ENCODE data around the gene EMC1.

The EMC1 gene

DNA sequence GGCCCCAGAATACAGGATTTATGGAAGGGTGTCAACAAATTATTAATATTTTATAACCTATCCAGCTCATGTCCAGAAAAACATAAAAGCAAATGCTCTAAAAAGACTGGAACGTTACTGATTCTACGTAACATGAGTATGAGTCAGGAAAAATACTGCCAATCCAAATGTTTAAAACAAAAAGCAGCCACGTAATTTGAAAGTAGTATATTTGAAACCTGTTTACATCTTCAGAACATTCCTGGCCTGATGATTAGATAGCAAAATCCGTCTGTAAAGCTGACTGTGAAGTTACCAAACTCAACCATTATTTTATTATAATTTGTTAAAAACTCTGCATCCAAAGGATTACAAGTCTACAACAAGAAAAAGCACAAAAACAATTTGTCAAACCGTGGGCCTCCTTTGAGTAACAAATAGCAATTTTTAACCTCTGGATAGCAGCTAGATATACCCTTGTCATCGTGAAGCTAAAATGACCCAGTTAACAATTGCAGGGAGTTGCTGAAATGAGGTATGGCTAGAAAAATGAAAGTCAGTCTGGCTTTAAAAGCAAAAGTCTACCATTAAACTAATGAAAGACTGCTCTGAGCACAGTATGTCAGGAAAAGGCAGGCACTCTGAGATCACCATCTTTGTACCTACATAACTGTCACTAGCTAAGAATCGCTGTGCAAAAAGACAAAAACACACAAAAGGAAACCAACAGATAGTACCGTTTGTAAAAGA, 42.5 kb downstream of the EMC1 start:
- H3K4me3 ChIP-seq (ENCODE audit: low read depth, low read length) = peak overlapping the region; percentile 88
- no peak for TF ChIP-seq CTCF (IDR thresholded peaks at IDR 0.05; ENCODE audit: borderline replicate concordance, insufficient read depth, low read depth, low read length)

- TF ChIP-seq CTCF (IDR thresholded peaks at IDR 0.05; ENCODE audit: borderline replicate concordance, insufficient read depth, low read depth, low read length) = no peak
Measured at GRCh38 chr1:19206947-19207346, 44.4 kb downstream of the EMC1 start.

DNA sequence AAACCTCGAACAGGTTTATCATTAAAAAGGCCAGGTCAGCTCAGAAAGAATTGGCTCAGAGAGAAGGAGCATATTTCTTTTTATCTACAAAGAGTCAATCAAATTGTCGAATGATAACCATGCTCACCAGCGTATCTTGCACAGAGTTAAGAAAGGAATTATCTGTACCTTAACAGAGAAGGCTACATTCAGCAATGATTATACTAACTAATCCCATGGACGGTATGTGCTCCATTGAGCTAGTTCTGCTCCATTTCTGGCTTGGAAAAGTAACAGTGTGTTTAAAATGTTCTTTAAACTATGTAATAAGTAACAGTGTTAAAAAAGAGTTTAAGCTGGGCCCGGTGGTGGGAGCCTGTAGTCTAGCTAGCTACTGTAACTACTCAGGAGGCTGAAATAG, 45.5 kb downstream of the EMC1 start:
- no peak for TF ChIP-seq CTCF (IDR thresholded peaks at IDR 0.05; ENCODE audit: borderline replicate concordance, insufficient read depth, low read depth, low read length)
- H3K4me3 ChIP-seq (ENCODE audit: low read depth, low read length) = no peak overlapping the region

More at GRCh38 chr1:19206947-19207346, 44.4 kb downstream of the EMC1 start:
- H3K4me3 ChIP-seq (ENCODE audit: low read depth, low read length) = no peak overlapping the region

DNA sequence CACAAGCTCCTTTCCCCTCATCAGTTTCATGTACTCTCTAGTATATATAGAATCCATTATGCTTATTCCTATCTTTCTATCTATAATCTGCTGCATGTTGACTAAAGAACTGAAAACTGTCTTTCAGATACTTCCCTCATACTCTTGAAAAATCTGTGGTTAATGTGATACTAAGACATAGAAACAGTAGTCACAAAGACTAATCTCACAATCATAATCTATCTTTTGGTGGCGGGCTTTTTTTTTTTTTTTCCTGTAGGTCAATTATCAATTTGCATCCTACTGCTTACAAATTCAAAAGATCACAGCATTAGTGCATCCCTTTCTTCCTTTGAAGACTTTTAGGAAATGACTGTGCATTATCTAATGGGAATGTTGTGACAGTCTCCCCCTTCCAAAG, 45.9 kb downstream of the EMC1 start:
- TF ChIP-seq CTCF (IDR thresholded peaks at IDR 0.05; ENCODE audit: borderline replicate concordance, insufficient read depth, low read depth, low read length) = no peak
- H3K4me3 ChIP-seq (ENCODE audit: low read depth, low read length) = no peak overlapping the region

GRCh38 chr1:19204446-19205266, 46.7 kb downstream of the EMC1 start:
- no peak for TF ChIP-seq CTCF (IDR thresholded peaks at IDR 0.05; ENCODE audit: borderline replicate concordance, insufficient read depth, low read depth, low read length)
- no peak overlapping the region for H3K4me3 ChIP-seq (ENCODE audit: low read depth, low read length)

- TF ChIP-seq CTCF (IDR thresholded peaks at IDR 0.05; ENCODE audit: borderline replicate concordance, insufficient read depth, low read depth, low read length) = no peak
- no peak overlapping the region for H3K4me3 ChIP-seq (ENCODE audit: low read depth, low read length)
Measured at GRCh38 chr1:19203440-19203839, 47.9 kb downstream of the EMC1 start.

Measured in GM12875 (cell line).